K562 (cell line): ENCODE measurements around the gene MYLK4. TPM values are rescaled to one million over a fixed set of nuclear protein-coding genes. Genes with fewer than 3 reads are reported as not detected.
A peak's percentile ranks its signal among the peaks of the same experiment; 100 is the strongest.

Experiments used
- ATAC-seq: fragments of 200-7000 bp; cut with Tn5 transposase; 3 replicates; pipeline ENCODE4 v1.9.1; 2020; ENCODE audit warnings: moderate library complexity
- Bru-seq: library from RNA; stranded (reverse); fragments of 400-500 nt; gene quantifications from one replicate; lab custom pipeline; 2021; lab: Mats Ljungman, UMichigan
- BruChase-seq, 2 experiments: library from RNA; stranded (reverse); fragments of 400-500 nt; gene quantifications; one replicate each; lab custom pipeline; 2021; lab: Mats Ljungman, UMichigan
- BruUV-seq: library from RNA; stranded (reverse); fragments of 400-500 nt; replicated peaks from 2 replicates; lab custom pipeline; 2021; lab: Mats Ljungman, UMichigan
- CTCF ChIA-PET: fragments of 300-600 bp; formaldehyde crosslinking; extraction: SDS; loops from one replicate; lab custom pipeline; 2021; ENCODE audit warnings: low intra/inter-chr PET ratio; lab: Yijun Ruan, JAX
- POLR2A ChIA-PET: fragments of 300-600, 350-650 bp; sonication (Branson Sonifier 250); formaldehyde crosslinking; extraction: SDS; loops from one replicate; lab custom pipeline; 2021; ENCODE audit warnings: antibody characterized with exemption, inconsistent platforms; lab: Yijun Ruan, JAX
- DNase-seq, 4 experiments: peaks; one replicate each; pipeline versions ENCODE4 v3.0.0 to v3.0.0-alpha.2; 2011 to 2018; ENCODE audit warnings: low spot score in 3 of 4, mixed read lengths in 3 of 4; ENCODE audit errors: extremely low read depth in 1 of 4
- FAIRE-seq: peaks from 2 replicates; lab custom pipeline; 2011; peaks lifted over from hg19 to GRCh38; lab: Jason Lieb, UNC
- H2AFZ ChIP-seq: 2 replicates; pipeline ENCODE4 v1.6.0; 2011; ENCODE audit warnings: low read depth, low read length, control low read depth, inconsistent platforms
- H3K27ac ChIP-seq: fragments of 200-600 bp; 3 replicates; pipeline ENCODE4 v1.8.0; 2011; ENCODE audit warnings: low read depth, mild to moderate bottlenecking, control low read depth, inconsistent platforms, low read length, moderate library complexity, mixed read lengths; ENCODE audit errors: extremely low read depth
- H3K27me3 ChIP-seq, 2 experiments: fragments of 300-600 bp in 1 of 2; 2 replicates in 1 of 2; 3 replicates in 1 of 2; pipeline versions ENCODE4 v1.6.0 to v1.8.0; 2011; ENCODE audit warnings: inconsistent platforms in 2 of 2, low read length in 2 of 2, mild to moderate bottlenecking in 1 of 2, mixed read lengths in 1 of 2, moderate library complexity in 1 of 2; ENCODE audit not compliant: control insufficient read depth in 2 of 2, insufficient read depth in 2 of 2
- H3K36me3 ChIP-seq: fragments of 300-600 bp; 3 replicates; pipeline ENCODE4 v1.8.0; 2011; ENCODE audit warnings: mild to moderate bottlenecking, low read length, inconsistent platforms; ENCODE audit not compliant: control insufficient read depth, insufficient read depth
- H3K4me1 ChIP-seq, 2 experiments: fragments of 200-600 bp in 1 of 2; replicated peaks in 1 of 2; 2 replicates in 1 of 2; 3 replicates in 1 of 2; pipeline versions ENCODE4 v1.5.1 to v1.8.0; 2011; ENCODE audit warnings: inconsistent platforms in 2 of 2, low read length in 2 of 2, mild to moderate bottlenecking in 1 of 2, mixed read lengths in 1 of 2, moderate library complexity in 1 of 2; ENCODE audit not compliant: control insufficient read depth in 2 of 2, insufficient read depth in 2 of 2
- H3K4me2 ChIP-seq: 2 replicates; pipeline ENCODE4 v1.6.1; 2011; ENCODE audit warnings: low read length, control low read depth, inconsistent platforms, mixed read lengths; ENCODE audit not compliant: insufficient read depth
- H3K4me3 ChIP-seq: fragments of 200-600 bp; sonication (generic), shearing (Covaris generic); 2 replicates; pipeline ENCODE4 v1.5.1; 2016; ENCODE audit warnings: control low read depth, inconsistent platforms
- H3K79me2 ChIP-seq: fragments of 200-600 bp; 3 replicates; pipeline ENCODE4 v1.8.0; 2011; ENCODE audit warnings: low read length, inconsistent platforms; ENCODE audit not compliant: control insufficient read depth, insufficient read depth
- H3K9ac ChIP-seq, 2 experiments: 2 replicates each; pipeline versions ENCODE4 v1.6.0 to v1.6.1; 2011; ENCODE audit warnings: low read depth in 2 of 2, low read length in 2 of 2, control low read depth in 1 of 2, inconsistent platforms in 1 of 2, mild to moderate bottlenecking in 1 of 2, mixed read lengths in 1 of 2; ENCODE audit not compliant: insufficient read depth in 1 of 2
- H3K9me1 ChIP-seq: one replicate; pipeline ENCODE4 v1.6.0; 2011; ENCODE audit warnings: inconsistent platforms, mild to moderate bottlenecking, low read length, moderate library complexity; ENCODE audit not compliant: control insufficient read depth, insufficient read depth
- H3K9me3 ChIP-seq: replicated peaks from 2 replicates; pipeline ENCODE4 v1.5.1; 2011; ENCODE audit warnings: low read depth, low read length, inconsistent platforms; ENCODE audit not compliant: control insufficient read depth, insufficient read depth
- H4K20me1 ChIP-seq: replicated peaks from 2 replicates; pipeline ENCODE4 v1.6.1; 2011; ENCODE audit warnings: low read length, inconsistent platforms, mixed read lengths; ENCODE audit not compliant: control insufficient read depth, insufficient read depth
- BCOR ChIP-seq: fragments of 450-650 bp; IDR thresholded peaks from 2 replicates; pipeline ENCODE4 v1.6.1; 2016
- CEBPB ChIP-seq: fragments of 450-650 bp; IDR thresholded peaks from 2 replicates; pipeline ENCODE4 v1.6.1; 2016; ENCODE audit warnings: missing genetic modification characterization, missing compliant biosample characterization
- CHD1 ChIP-seq: fragments of 200-600 bp; sonication (generic); IDR thresholded peaks from one replicate; pipeline ENCODE4 v1.6.1; 2012; ENCODE audit warnings: mild to moderate bottlenecking, moderate library complexity, low read length, inconsistent platforms
- CHD4 ChIP-seq: fragments of 200-600 bp; sonication (generic); IDR thresholded peaks from 3 replicates; pipeline ENCODE4 v1.6.1; 2012; ENCODE audit warnings: low read depth, mild to moderate bottlenecking, mixed read lengths, low read length, inconsistent platforms; ENCODE audit not compliant: insufficient read depth, insufficient replicate concordance, poor library complexity, severe bottlenecking
- CTCFL ChIP-seq: IDR thresholded peaks from 2 replicates; pipeline ENCODE4 v1.6.1; 2011; ENCODE audit warnings: borderline replicate concordance, low read depth, mild to moderate bottlenecking, moderate library complexity, low read length; ENCODE audit not compliant: insufficient read depth, poor library complexity, severe bottlenecking
- EHMT2 ChIP-seq: fragments of 450-650 bp; IDR thresholded peaks from 2 replicates; pipeline ENCODE4 v1.6.1; 2018; ENCODE audit warnings: antibody characterized with exemption
- GABPA ChIP-seq: fragments of 200-800 bp; sonication (Bioruptor generic); conservative IDR thresholded peaks from 2 replicates; pipeline ENCODE4 v1.6.1; 2016; ENCODE audit warnings: low read depth, missing genetic modification characterization, missing compliant biosample characterization
- MXI1 ChIP-seq: IDR thresholded peaks from 2 replicates; pipeline ENCODE4 v1.6.1; 2011; ENCODE audit warnings: low read depth, mild to moderate bottlenecking, improper control_type of control experiment, low read length
- NCOA1 ChIP-seq: fragments of 450-650 bp; IDR thresholded peaks from 2 replicates; pipeline ENCODE4 v1.6.1; 2016; ENCODE audit warnings: low read depth
- RBM25 ChIP-seq: fragments of 200-400 bp; formaldehyde crosslinking; IDR thresholded peaks from 2 replicates; pipeline ENCODE4 v1.6.1; 2018; ENCODE audit warnings: low read length, low read depth, moderate library complexity; ENCODE audit not compliant: severe bottlenecking
- RFX7 ChIP-seq: fragments of 250-450 bp; sonication (Bioruptor Pico); IDR thresholded peaks from 2 replicates; pipeline ENCODE4 v1.5.1; 2021; ENCODE audit warnings: mild to moderate bottlenecking
- TAF9B ChIP-seq: fragments of 450-650 bp; IDR thresholded peaks from 2 replicates; pipeline ENCODE4 v1.6.1; 2018; ENCODE audit warnings: mild to moderate bottlenecking; ENCODE audit not compliant: partially characterized antibody
- TCF3 ChIP-seq: sonication (generic); formaldehyde crosslinking; IDR thresholded peaks from 2 replicates; pipeline ENCODE4 v1.4.0; 2020; ENCODE audit warnings: mild to moderate bottlenecking, missing genetic modification reagents
- ZNF436 ChIP-seq: fragments of 250-450, 450-650 bp; sonication (Bioruptor Pico); formaldehyde crosslinking; IDR thresholded peaks from 2 replicates; pipeline ENCODE4 v1.7.0; 2020; ENCODE audit warnings: mild to moderate bottlenecking
- ZNF764 ChIP-seq: fragments of 250-450 bp; sonication (Bioruptor Pico); IDR thresholded peaks from 2 replicates; pipeline ENCODE4 v1.4.0; 2020; ENCODE audit warnings: low read depth, mild to moderate bottlenecking, moderate library complexity
- WGBS: fragments of 100-300 bp; shearing (Covaris generic); methylation state at CpG from one replicate; pipeline ENCODE4 v1.1.6; 2016; ENCODE audit warnings: low coverage, mixed read lengths; ENCODE audit not compliant: insufficient coverage; ENCODE audit errors: missing lambda C conversion rate; 5-methylcytosine and 5-hydroxymethylcytosine counted together
- in situ Hi-C: fragments of 300-500 bp; cut with MboI; formaldehyde crosslinking; loops from 4 replicates; pipeline ENCODE4 v1.15.0; 2018; ENCODE audit warnings: inconsistent platforms, mixed read lengths
- intact Hi-C: fragments of 100-400 bp; cut with micrococcal nuclease; formaldehyde crosslinking; loops from 2 replicates; pipeline ENCODE4 v1.14.2; 2022
- long read RNA-seq, 3 experiments: library from polyadenylated mRNA in 2 of 3; library from RNA in 1 of 3; unstranded in 2 of 3; stranded (forward) in 1 of 3; transcript quantifications; one replicate each; pipeline ENCODE4 v2.0.0, GENCODE V29; 2019 to 2022
- polyA minus RNA-seq, 3 experiments: library from RNA; depleted of rRNA, polyadenylated mRNA; stranded (reverse); fragments of >200 nt; gene quantifications; 2 replicates each; pipeline ENCODE4 v1.2.3, GENCODE V29; 2011
- polyA plus RNA-seq, 8 experiments: library from polyadenylated mRNA; depleted of rRNA in 4 of 8; stranded (reverse) in 5 of 8; unstranded in 3 of 8; fragments of >200 nt; fragmentation: Nextera tagmentation in 2 of 8; fragmentation: Illumina TruSeq in 1 of 8; extraction: Ambion mirVana in 2 of 8; extraction: Trizol in 1 of 8; gene quantifications; 2 replicates each; pipeline versions ENCODE4 v1.2.1 to v1.2.3, GENCODE V29; 2011 to 2014; ENCODE audit warnings: inconsistent platforms in 1 of 8, missing spikeins in 1 of 8
- total RNA-seq, 7 experiments: library from RNA; depleted of rRNA in 6 of 7; stranded (reverse); fragments of >200 nt in 6 of 7; fragmentation: Illumina TruSeq in 2 of 7; extraction: Trizol in 2 of 7; gene quantifications; 2 replicates each; pipeline versions ENCODE4 v1.2.1 to v1.2.3, GENCODE V29; 2011 to 2021; ENCODE audit warnings: low replicate concordance in 1 of 7
- TF ChIP-seq, protein P1 (sequence below): fragments of 250-450 bp; sonication (Bioruptor Pico); IDR thresholded peaks from 2 replicates; pipeline ENCODE4 v1.8.0; 2022; ENCODE audit warnings: inconsistent platforms

MYLK4 gene
- total RNA-seq (2011; cell fraction: chromatin; rRNA removed; ENCODE audit: low replicate concordance): 0.07 and 0.16 TPM in 2 replicates
- total RNA-seq (2011; cell fraction: nucleolus; rRNA removed): under 0.01 TPM in 1 of 2 replicates, not detected in the other
- 0.07 TPM in 1 of 2 replicates, not detected in the other for total RNA-seq (2011; cell fraction: nucleoplasm; rRNA removed)
- total RNA-seq (2014; rRNA removed) (0.04 and 0.09 TPM in 2 replicates), total RNA-seq (2014; rRNA removed; fragmentation: Illumina TruSeq; extraction: Trizol) (0.04 and 0.06 TPM in 2 replicates), total RNA-seq (2015; rRNA removed; fragmentation: Illumina TruSeq; extraction: Trizol) (0.07 and 0.15 TPM in 2 replicates), total RNA-seq (2021) (0.02 and 0.07 TPM in 2 replicates), polyA plus RNA-seq (2011; rRNA removed) (0.03 and 0.09 TPM in 2 replicates), polyA plus RNA-seq (2014; fragmentation: Illumina TruSeq; extraction: Trizol) (0.03 and 0.06 TPM in 2 replicates), polyA plus RNA-seq (2014; fragmentation: Nextera tagmentation; extraction: Ambion mirVana) (under 1 TPM; 0.01 to 0.03 TPM), polyA plus RNA-seq (2014; rRNA removed) (0.15 and 0.30 TPM in 2 replicates), polyA minus RNA-seq (2011; rRNA and poly(A)+ RNA removed) (0.09 TPM in 1 of 2 replicates, not detected in the other), Bru-seq, nascent RNA (percentile 18 among the genes with signal in this experiment), BruChase-seq, experiment 1, labeled RNA remaining after a 2-hour chase (percentile 22 among the genes with signal in this experiment), BruChase-seq, experiment 2, labeled RNA remaining after a 6-hour chase (percentile 19 among the genes with signal in this experiment)
- 0.01 and 0.09 TPM in 2 replicates for polyA plus RNA-seq (2011; cell fraction: cytosol; rRNA removed)
- 0.30 and 0.67 TPM in 2 replicates for polyA plus RNA-seq (2011; cell fraction: nucleus; rRNA removed)
- 0.07 and 0.25 TPM in 2 replicates for polyA plus RNA-seq (2012)
- polyA minus RNA-seq (2011; cell fraction: cytosol; rRNA and poly(A)+ RNA removed): not detected in 2 replicates
- under 0.01 and 0.22 TPM in 2 replicates for polyA minus RNA-seq (2011; cell fraction: nucleus; rRNA and poly(A)+ RNA removed)
- long read RNA-seq, experiment 1: 0 reads
- long read RNA-seq, experiment 2: 0 reads
- long read RNA-seq, experiment 3: 0 reads

DNA sequence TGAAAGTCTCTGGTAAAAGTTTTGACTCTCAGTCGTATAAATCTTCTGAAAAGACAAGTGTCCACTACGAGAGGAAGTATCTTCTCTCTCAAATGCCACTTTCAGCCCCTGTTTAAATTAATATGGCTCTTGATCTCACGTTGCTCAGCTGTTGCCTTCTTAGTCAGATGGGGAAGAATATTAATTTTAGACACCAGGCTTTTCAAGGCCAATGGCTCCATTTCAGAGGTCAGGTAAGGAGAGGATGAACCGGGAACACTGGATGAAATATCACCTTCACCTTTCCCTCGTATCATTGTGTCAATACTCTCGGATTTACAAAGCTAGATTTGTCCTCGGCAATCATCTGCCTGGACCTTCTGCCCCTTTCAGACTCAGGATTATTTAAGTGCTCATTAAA is at the start of gene MYLK4:
Gene MYLK4 (minus strand): TSS at position 91 of the 400 bp plus-strand sequence. CDS start 1,628 bp downstream, outside the sequence.
- CTCF ChIA-PET: interaction anchor here (1.9 kb wide), 1 partner anchor 13 kb away, joined by 8 read pairs; no protein-coding TSS in a partner anchor
- DNase-seq: no peak
- Histone ChIP-seq H3K9me3 (no peaks in the 10 kb centered on the region), H3K9me1 (no peaks in the 10 kb centered on the region), H3K27me3 (no peaks in the 10 kb centered on the region), H3K4me3 (no peak within 1 kb of the TSS), H3K4me2 (peak within 1 kb of the TSS; percentile 52), H3K36me3 (no peaks in the 10 kb centered on the region), H3K9ac (peak within 1 kb of the TSS in 1 of 2 experiments; percentile 12; a peak in 1 of 4 replicates), H3K27ac (no peak within 1 kb of the TSS), H4K20me1 (no peaks in the 10 kb centered on the region), H3K4me1 (peaks cover 8 to 32% of the 10 kb centered on the region in 2 experiments), H2AFZ (peak within 1 kb of the TSS; percentile 92), H3K79me2 (no peaks in the 10 kb centered on the region)
- no peak for ATAC-seq
- in situ Hi-C loops (no loop called here), intact Hi-C loops (loop anchor here (1.0 kb wide), 1 partner anchor 13 kb away; no protein-coding TSS in a partner anchor)
- BruUV-seq: no TSS peak
- FAIRE-seq: no peak
- POLR2A ChIA-PET: interaction anchor here (1.2 to 1.5 kb wide), 4 partner anchors 12 to 407 kb away, joined by 3 to 7 read pairs (median 4); partner anchors contain the start of gene TUBB2A
- 52% methylated on average over 7 of the region's 7 CpGs for WGBS
- TF ChIP-seq CTCFL (no peak), TCF3 (CRISPR knock-in tag) (no peak), TAF9B (no peak), NCOA1 (no peak), CEBPB (tag) (no peak), EHMT2 (no peak), RFX7 (CRISPR knock-in tag) (no peak), ZNF764 (CRISPR knock-in tag) (no peak), BCOR (peak; percentile 73), CHD4 (peak; percentile 47), RBM25 (peak; percentile 92), MXI1 (no peak), CHD1 (no peak), ZNF436 (no peak), GABPA (tag) (0 out of 2 replicates have a peak, but pooled peaks have one; percentile 18)
- TF ChIP-seq, protein P1, sequence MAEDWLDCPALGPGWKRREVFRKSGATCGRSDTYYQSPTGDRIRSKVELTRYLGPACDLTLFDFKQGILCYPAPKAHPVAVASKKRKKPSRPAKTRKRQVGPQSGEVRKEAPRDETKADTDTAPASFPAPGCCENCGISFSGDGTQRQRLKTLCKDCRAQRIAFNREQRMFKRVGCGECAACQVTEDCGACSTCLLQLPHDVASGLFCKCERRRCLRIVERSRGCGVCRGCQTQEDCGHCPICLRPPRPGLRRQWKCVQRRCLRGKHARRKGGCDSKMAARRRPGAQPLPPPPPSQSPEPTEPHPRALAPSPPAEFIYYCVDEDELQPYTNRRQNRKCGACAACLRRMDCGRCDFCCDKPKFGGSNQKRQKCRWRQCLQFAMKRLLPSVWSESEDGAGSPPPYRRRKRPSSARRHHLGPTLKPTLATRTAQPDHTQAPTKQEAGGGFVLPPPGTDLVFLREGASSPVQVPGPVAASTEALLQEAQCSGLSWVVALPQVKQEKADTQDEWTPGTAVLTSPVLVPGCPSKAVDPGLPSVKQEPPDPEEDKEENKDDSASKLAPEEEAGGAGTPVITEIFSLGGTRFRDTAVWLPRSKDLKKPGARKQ (CRISPR knock-in tag): no peak
